ENCODE measurements around the gene ZNF865. TPM values are rescaled to one million over a fixed set of nuclear protein-coding genes. Genes with fewer than 3 reads are reported as not detected.

Gene ZNF865
- total and polyA plus RNA-seq, 2 of the 4 experiments (the other 2 are of a cell fraction) = under 0.01 to 4.6 TPM

GRCh38 chr19:55654868-55655647, 49.6 kb downstream of the ZNF865 start, which contains the start of gene U2AF2:
Gene U2AF2 (plus strand): TSS chr19:55655035. CDS start chr19:55655105, 70 bp downstream.
- Histone ChIP-seq H2AFZ (replicated peaks; ENCODE audit: low read length, poor library complexity) (peak within 1 kb of the TSS; percentile 98), H4K8ac (ENCODE audit: low read depth in 2 of 2, low read length in 2 of 2) (peak within 1 kb of the TSS; percentile 98 to 100), H3K27me3 (ENCODE audit: control insufficient read depth, insufficient read depth, low read length) (no peaks in the 10 kb centered on the region), H3K9ac (ENCODE audit: low read depth, low read length) (peak within 1 kb of the TSS; percentile 99), H2BK15ac (ENCODE audit: low read depth, low read length) (peak within 1 kb of the TSS; percentile 92; the same call in 1 of the 3 replicates), H3K4me2 (ENCODE audit: low read depth, low read length) (peak within 1 kb of the TSS; percentile 92), H3K36me3 (ENCODE audit: control insufficient read depth, insufficient read depth, low read length) (peaks cover 14% of the 10 kb centered on the region), H3K23ac (ENCODE audit: low read depth, low read length) (peak within 1 kb of the TSS; percentile 100), H2BK120ac (ENCODE audit: low read depth, low read length) (peak within 1 kb of the TSS; percentile 95), H3K4me1 (ENCODE audit: control insufficient read depth, insufficient read depth, low read length) (peaks cover 10% of the 10 kb centered on the region), H3K79me1 (ENCODE audit: low read depth in 1 of 2, low read length in 2 of 2) (peaks cover 0 to 14% of the 10 kb centered on the region in 2 experiments; a peak in 1 of 4 replicates), H3K18ac (ENCODE audit: low read depth, low read length) (peak within 1 kb of the TSS; percentile 96), H2BK20ac (ENCODE audit: low read depth, low read length) (peak within 1 kb of the TSS; percentile 74; the same call in 1 of the 2 replicates), H2BK5ac (ENCODE audit: low read depth, low read length, poor library complexity, severe bottlenecking) (peak within 1 kb of the TSS; percentile 94), H3K14ac (replicated peaks; ENCODE audit: low read depth, low read length) (peak within 1 kb of the TSS; percentile 100), H4K20me1 (ENCODE audit: insufficient read depth, low read length) (peaks cover 55% of the 10 kb centered on the region), H2AK9ac (replicated peaks; ENCODE audit: low read depth, low read length, poor library complexity) (peak within 1 kb of the TSS; percentile 99), H3K9me1 (ENCODE audit: insufficient read depth, low read length) (peaks cover 13% of the 10 kb centered on the region), H3K4me3 (ENCODE audit: insufficient read depth, low read depth, low read length) (peak within 1 kb of the TSS; percentile 79), H4K5ac (ENCODE audit: low read depth, low read length) (peak within 1 kb of the TSS; percentile 97), H3K56ac (ENCODE audit: extremely low read depth, insufficient read depth, low read length) (peak within 1 kb of the TSS; percentile 100), H4K91ac (ENCODE audit: insufficient read depth, low read depth, low read length) (peak within 1 kb of the TSS; percentile 99), H3K9me3 (ENCODE audit: control insufficient read depth, insufficient read depth, low read length) (no peaks in the 10 kb centered on the region), H2AK5ac (ENCODE audit: low read depth, low read length) (peak within 1 kb of the TSS; percentile 97), H3K27ac (ENCODE audit: insufficient read depth, low read length) (peak within 1 kb of the TSS; percentile 98), H3K4ac (ENCODE audit: low read depth, low read length) (peak within 1 kb of the TSS; percentile 99)
- intact Hi-C loops (cut with micrococcal nuclease) = loop anchor here (2.0 kb wide), 1 partner anchor 20 kb away; the partner anchor contains the start of gene EPN1
- ChIA-PET POLR2A (ENCODE audit: unreplicated experiment) (interaction anchor here (0.6 to 1.1 kb wide), 5 partner anchors 11 to 1786 kb away, joined by 3 to 7 read pairs (median 5); no protein-coding TSS in a partner anchor), CTCF (interaction anchor here (0.6 to 1.1 kb wide), 5 partner anchors 16 to 49 kb away, joined by 3 to 5 read pairs (median 3); no protein-coding TSS in a partner anchor)
- in situ Hi-C loops (cut with MboI; ENCODE audit: low sequenced_read_pairs) = loop anchor here (25.0 kb wide), 2 partner anchors 1193 to 1518 kb away; partner anchors contain the start of genes CDC42EP5, CNOT3 and LENG9
- dilution Hi-C loops (cut with HindIII; ENCODE audit: low sequenced_read_pairs, unreplicated experiment) = no loop called here
- DNase-seq = peak; percentile 89
- peak; percentile 8 for ATAC-seq (ENCODE audit: low read depth)
- 0% methylated on average over 44 of the region's 95 CpGs; no CpG with 5 or more reads in 1 of the 2 experiments for WGBS, 2 experiments (ENCODE audit: extremely low coverage in 2 of 2, insufficient read length in 1 of 2)
- BruUV-seq (replicated peaks) = no TSS peak
- TF ChIP-seq MXI1 (IDR thresholded peaks at IDR 0.05; ENCODE audit: borderline replicate concordance, low read depth, low read length) = peak; percentile 90; the same call in 1 of the 2 replicates
- TF ChIP-seq, protein P1, sequence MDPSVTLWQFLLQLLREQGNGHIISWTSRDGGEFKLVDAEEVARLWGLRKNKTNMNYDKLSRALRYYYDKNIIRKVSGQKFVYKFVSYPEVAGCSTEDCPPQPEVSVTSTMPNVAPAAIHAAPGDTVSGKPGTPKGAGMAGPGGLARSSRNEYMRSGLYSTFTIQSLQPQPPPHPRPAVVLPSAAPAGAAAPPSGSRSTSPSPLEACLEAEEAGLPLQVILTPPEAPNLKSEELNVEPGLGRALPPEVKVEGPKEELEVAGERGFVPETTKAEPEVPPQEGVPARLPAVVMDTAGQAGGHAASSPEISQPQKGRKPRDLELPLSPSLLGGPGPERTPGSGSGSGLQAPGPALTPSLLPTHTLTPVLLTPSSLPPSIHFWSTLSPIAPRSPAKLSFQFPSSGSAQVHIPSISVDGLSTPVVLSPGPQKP (IDR thresholded peaks at IDR 0.05; ENCODE audit: borderline replicate concordance, low read depth, low read length) = no peak
- TF ChIP-seq SMC3 (IDR thresholded peaks at IDR 0.05; ENCODE audit: low read depth, low read length) = no peak
- no peak for TF ChIP-seq NFE2L2 (IDR thresholded peaks at IDR 0.05; ENCODE audit: low read depth, low read length)
- no peak for TF ChIP-seq FOS (IDR thresholded peaks at IDR 0.05; ENCODE audit: low read depth, low read length)
- TF ChIP-seq RFX5 (IDR thresholded peaks at IDR 0.05; ENCODE audit: low read depth, low read length) = no peak
- TF ChIP-seq CHD1 (IDR thresholded peaks at IDR 0.05; ENCODE audit: low read depth, low read length) = no peak; the same call in 1 of the 2 replicates
- TF ChIP-seq RCOR1 (IDR thresholded peaks at IDR 0.05; ENCODE audit: insufficient replicate concordance, low read length) = no peak
- no peak for TF ChIP-seq RAD21 (IDR thresholded peaks at IDR 0.05; ENCODE audit: low read length)
- TF ChIP-seq, protein P2, sequence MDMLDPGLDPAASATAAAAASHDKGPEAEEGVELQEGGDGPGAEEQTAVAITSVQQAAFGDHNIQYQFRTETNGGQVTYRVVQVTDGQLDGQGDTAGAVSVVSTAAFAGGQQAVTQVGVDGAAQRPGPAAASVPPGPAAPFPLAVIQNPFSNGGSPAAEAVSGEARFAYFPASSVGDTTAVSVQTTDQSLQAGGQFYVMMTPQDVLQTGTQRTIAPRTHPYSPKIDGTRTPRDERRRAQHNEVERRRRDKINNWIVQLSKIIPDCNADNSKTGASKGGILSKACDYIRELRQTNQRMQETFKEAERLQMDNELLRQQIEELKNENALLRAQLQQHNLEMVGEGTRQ (IDR thresholded peaks at IDR 0.05; ENCODE audit: low read depth, low read length) = peak; percentile 93
- peak; percentile 83 for TF ChIP-seq POLR2A (IDR thresholded peaks at IDR 0.05; ENCODE audit: low read depth, low read length)
- no peak for TF ChIP-seq CEBPB (IDR thresholded peaks at IDR 0.05; ENCODE audit: low read depth, low read length)
- TF ChIP-seq MAFK (IDR thresholded peaks at IDR 0.05; ENCODE audit: low read depth, low read length) = no peak

All from IMR-90 (cell line).